ENCODE data around the gene SLC16A13. TPM values are rescaled to one million over a fixed set of nuclear protein-coding genes. Genes with fewer than 3 reads are reported as not detected.

SLC16A13 gene
- total RNA-seq, 1 donor from 2014 or later: 2.9 TPM

- Mint-ChIP-seq H3K27me3 (ENCODE audit: unreplicated experiment) (no peaks in the 10 kb centered on the region), H3K4me3 (ENCODE audit: unreplicated experiment) (no peak overlapping the region), H3K9me3 (ENCODE audit: unreplicated experiment) (peaks cover 29% of the 10 kb centered on the region), H3K36me3 (ENCODE audit: unreplicated experiment) (peaks cover 18% of the 10 kb centered on the region), H3K4me1 (ENCODE audit: low read depth, unreplicated experiment) (peaks cover 18% of the 10 kb centered on the region), H3K27ac (ENCODE audit: unreplicated experiment) (no peak overlapping the region)
- no peak for TF ChIP-seq CTCF (IDR thresholded peaks at IDR 0.05; ENCODE audit: partially characterized antibody, unreplicated experiment)
- DNase-seq: no peak
Measured at GRCh38 chr17:7067198-7067597, 31.4 kb downstream of the SLC16A13 start.

GRCh38 chr17:7068268-7068667 is 32.5 kb downstream of the SLC16A13 start:
- TF ChIP-seq CTCF (IDR thresholded peaks at IDR 0.05; ENCODE audit: partially characterized antibody, unreplicated experiment): no peak
- H3K36me3 Mint-ChIP-seq (ENCODE audit: unreplicated experiment): peaks cover 18% of the 10 kb centered on the region
- no peak overlapping the region for H3K27ac Mint-ChIP-seq (ENCODE audit: unreplicated experiment)
- H3K9me3 Mint-ChIP-seq (ENCODE audit: unreplicated experiment): peaks cover 29% of the 10 kb centered on the region
- H3K27me3 Mint-ChIP-seq (ENCODE audit: unreplicated experiment): no peaks in the 10 kb centered on the region
- no peak for DNase-seq
- H3K4me1 Mint-ChIP-seq (ENCODE audit: low read depth, unreplicated experiment): peaks cover 13% of the 10 kb centered on the region
- H3K4me3 Mint-ChIP-seq (ENCODE audit: unreplicated experiment): peak overlapping the region; percentile 14

GRCh38 chr17:7070712-7071111 is 34.9 kb downstream of the SLC16A13 start:
- no peak for TF ChIP-seq CTCF (IDR thresholded peaks at IDR 0.05; ENCODE audit: partially characterized antibody, unreplicated experiment)
- H3K36me3 Mint-ChIP-seq (ENCODE audit: unreplicated experiment): peaks cover 18% of the 10 kb centered on the region
- peaks cover under 1% of the 10 kb centered on the region for H3K4me1 Mint-ChIP-seq (ENCODE audit: low read depth, unreplicated experiment)
- H3K27me3 Mint-ChIP-seq (ENCODE audit: unreplicated experiment): no peaks in the 10 kb centered on the region
- peaks cover 21% of the 10 kb centered on the region for H3K9me3 Mint-ChIP-seq (ENCODE audit: unreplicated experiment)
- no peak for DNase-seq
- no peak overlapping the region for H3K4me3 Mint-ChIP-seq (ENCODE audit: unreplicated experiment)
- H3K27ac Mint-ChIP-seq (ENCODE audit: unreplicated experiment): no peak overlapping the region

- H3K4me3 Mint-ChIP-seq (ENCODE audit: unreplicated experiment): no peak overlapping the region
- H3K27ac Mint-ChIP-seq (ENCODE audit: unreplicated experiment): no peak overlapping the region
- no peak for TF ChIP-seq CTCF (IDR thresholded peaks at IDR 0.05; ENCODE audit: partially characterized antibody, unreplicated experiment)
- no peaks in the 10 kb centered on the region for H3K4me1 Mint-ChIP-seq (ENCODE audit: low read depth, unreplicated experiment)
- peaks cover 17% of the 10 kb centered on the region for H3K9me3 Mint-ChIP-seq (ENCODE audit: unreplicated experiment)
- no peak for DNase-seq
- H3K36me3 Mint-ChIP-seq (ENCODE audit: unreplicated experiment): peaks cover 20% of the 10 kb centered on the region
- H3K27me3 Mint-ChIP-seq (ENCODE audit: unreplicated experiment): no peaks in the 10 kb centered on the region
Measured at GRCh38 chr17:7072406-7072805, 36.6 kb downstream of the SLC16A13 start.

GRCh38 chr17:7074931-7075330 is 39.1 kb downstream of the SLC16A13 start:
- TF ChIP-seq CTCF (IDR thresholded peaks at IDR 0.05; ENCODE audit: partially characterized antibody, unreplicated experiment): no peak
- Mint-ChIP-seq H3K27ac (ENCODE audit: unreplicated experiment) (no peak overlapping the region), H3K4me3 (ENCODE audit: unreplicated experiment) (no peak overlapping the region), H3K36me3 (ENCODE audit: unreplicated experiment) (peaks cover 7% of the 10 kb centered on the region), H3K9me3 (ENCODE audit: unreplicated experiment) (peaks cover 9% of the 10 kb centered on the region), H3K27me3 (ENCODE audit: unreplicated experiment) (peaks cover 2% of the 10 kb centered on the region), H3K4me1 (ENCODE audit: low read depth, unreplicated experiment) (no peaks in the 10 kb centered on the region)
- DNase-seq: no peak
